Activated gamma-delta T cell treated with Interleukin-2 at 50 U/mL for 16 hours (primary cell): ENCODE measurements around the gene SGPL1.

ENCODE experiments used
- DNase-seq: peaks from one replicate; pipeline ENCODE4 v3.0.0-alpha.2; 2020

The SGPL1 gene

GRCh38 chr10:70811881-70812280 is 3.9 kb upstream of the SGPL1 start:
- no peak for DNase-seq

GRCh38 chr10:70812814-70813213 is 2.9 kb upstream of the SGPL1 start:
- no peak for DNase-seq

- DNase-seq = no peak
These were observed 1.6 kb upstream of the SGPL1 start for GRCh38 chr10:70814126-70814525.

GRCh38 chr10:70816220-70816894 is 609 bp downstream of the SGPL1 start:
- DNase-seq = peak; percentile 27

- no peak for DNase-seq
These were observed 5.4 kb downstream of the SGPL1 start for GRCh38 chr10:70820976-70821750.

- no peak for DNase-seq
These were observed 6.5 kb downstream of the SGPL1 start for GRCh38 chr10:70822076-70822820.

GRCh38 chr10:70827086-70827757 is 11.5 kb downstream of the SGPL1 start:
- DNase-seq = no peak

GRCh38 chr10:70828923-70829322 is 13.2 kb downstream of the SGPL1 start:
- no peak for DNase-seq

- no peak for DNase-seq
These were observed 13.8 kb downstream of the SGPL1 start for GRCh38 chr10:70829543-70829942.

- no peak for DNase-seq
These were observed 14.4 kb downstream of the SGPL1 start for GRCh38 chr10:70830164-70830563.

GRCh38 chr10:70832221-70832620 is 16.5 kb downstream of the SGPL1 start:
- no peak for DNase-seq

- DNase-seq = no peak
These were observed 17.2 kb downstream of the SGPL1 start for GRCh38 chr10:70832852-70833528.

- no peak for DNase-seq
These were observed 17.9 kb downstream of the SGPL1 start for GRCh38 chr10:70833601-70834000.

GRCh38 chr10:70834021-70834420 is 18.3 kb downstream of the SGPL1 start:
- DNase-seq = no peak

GRCh38 chr10:70834441-70835151 is 18.8 kb downstream of the SGPL1 start:
- no peak for DNase-seq

- no peak for DNase-seq
These were observed 20.6 kb downstream of the SGPL1 start for GRCh38 chr10:70836319-70836718.

- DNase-seq = no peak
These were observed 21.9 kb downstream of the SGPL1 start for GRCh38 chr10:70837660-70838059.

GRCh38 chr10:70838270-70838805 is 22.6 kb downstream of the SGPL1 start:
- no peak for DNase-seq

- DNase-seq = no peak
These were observed 25.1 kb downstream of the SGPL1 start for GRCh38 chr10:70840836-70841235.

- DNase-seq = no peak
These were observed 27.6 kb downstream of the SGPL1 start for GRCh38 chr10:70843333-70843732.

GRCh38 chr10:70843776-70844489 is 28.2 kb downstream of the SGPL1 start:
- no peak for DNase-seq
